Measurements from ENCODE around the gene SLC24A5.

Gene SLC24A5

DNA sequence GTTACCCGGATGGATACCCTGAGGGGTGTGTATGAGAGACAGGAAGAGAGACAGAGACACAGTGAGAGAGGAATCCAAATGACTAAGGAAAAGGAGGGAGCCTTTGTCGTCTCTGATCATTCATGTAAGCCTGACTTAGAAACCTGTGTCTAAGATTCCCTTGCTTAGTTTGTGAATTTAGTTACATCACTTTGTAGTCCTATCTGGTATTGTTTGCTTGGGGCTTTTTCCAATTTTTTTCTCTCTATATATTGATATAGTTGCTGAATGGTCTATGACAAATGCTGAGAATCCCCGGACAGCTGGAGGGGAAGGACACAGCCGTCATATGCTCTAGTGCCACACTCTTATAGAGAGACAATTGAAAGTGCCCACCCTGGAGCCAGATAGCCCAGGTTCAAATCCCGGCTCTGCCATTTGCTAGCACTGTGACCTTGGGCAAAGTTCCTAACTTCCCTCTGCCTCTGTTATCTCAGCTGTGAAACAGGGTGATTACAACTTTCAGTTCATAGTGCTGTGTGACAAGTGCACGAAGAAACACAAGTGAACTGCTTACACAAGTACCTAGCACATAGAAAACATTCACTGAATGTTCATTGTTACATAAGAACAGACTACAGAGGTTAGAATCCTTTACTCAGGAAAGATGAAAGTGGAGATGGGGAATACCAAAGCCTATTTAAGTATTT is 6.0 kb downstream of the SLC24A5 start:
- Histone ChIP-seq H3K4me3 (replicated peaks; ENCODE audit: insufficient read depth, low read length) (no peak overlapping the region), H3K27me3 (ENCODE audit: insufficient read depth, poor library complexity, severe bottlenecking) (peaks cover 3% of the 10 kb centered on the region), H3K27ac (replicated peaks) (no peak overlapping the region)
- TF ChIP-seq, protein P1, sequence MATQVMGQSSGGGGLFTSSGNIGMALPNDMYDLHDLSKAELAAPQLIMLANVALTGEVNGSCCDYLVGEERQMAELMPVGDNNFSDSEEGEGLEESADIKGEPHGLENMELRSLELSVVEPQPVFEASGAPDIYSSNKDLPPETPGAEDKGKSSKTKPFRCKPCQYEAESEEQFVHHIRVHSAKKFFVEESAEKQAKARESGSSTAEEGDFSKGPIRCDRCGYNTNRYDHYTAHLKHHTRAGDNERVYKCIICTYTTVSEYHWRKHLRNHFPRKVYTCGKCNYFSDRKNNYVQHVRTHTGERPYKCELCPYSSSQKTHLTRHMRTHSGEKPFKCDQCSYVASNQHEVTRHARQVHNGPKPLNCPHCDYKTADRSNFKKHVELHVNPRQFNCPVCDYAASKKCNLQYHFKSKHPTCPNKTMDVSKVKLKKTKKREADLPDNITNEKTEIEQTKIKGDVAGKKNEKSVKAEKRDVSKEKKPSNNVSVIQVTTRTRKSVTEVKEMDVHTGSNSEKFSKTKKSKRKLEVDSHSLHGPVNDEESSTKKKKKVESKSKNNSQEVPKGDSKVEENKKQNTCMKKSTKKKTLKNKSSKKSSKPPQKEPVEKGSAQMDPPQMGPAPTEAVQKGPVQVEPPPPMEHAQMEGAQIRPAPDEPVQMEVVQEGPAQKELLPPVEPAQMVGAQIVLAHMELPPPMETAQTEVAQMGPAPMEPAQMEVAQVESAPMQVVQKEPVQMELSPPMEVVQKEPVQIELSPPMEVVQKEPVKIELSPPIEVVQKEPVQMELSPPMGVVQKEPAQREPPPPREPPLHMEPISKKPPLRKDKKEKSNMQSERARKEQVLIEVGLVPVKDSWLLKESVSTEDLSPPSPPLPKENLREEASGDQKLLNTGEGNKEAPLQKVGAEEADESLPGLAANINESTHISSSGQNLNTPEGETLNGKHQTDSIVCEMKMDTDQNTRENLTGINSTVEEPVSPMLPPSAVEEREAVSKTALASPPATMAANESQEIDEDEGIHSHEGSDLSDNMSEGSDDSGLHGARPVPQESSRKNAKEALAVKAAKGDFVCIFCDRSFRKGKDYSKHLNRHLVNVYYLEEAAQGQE (IDR thresholded peaks at IDR 0.05; ENCODE audit: insufficient replicate concordance, low read depth): no peak
- TF ChIP-seq, protein P2, sequence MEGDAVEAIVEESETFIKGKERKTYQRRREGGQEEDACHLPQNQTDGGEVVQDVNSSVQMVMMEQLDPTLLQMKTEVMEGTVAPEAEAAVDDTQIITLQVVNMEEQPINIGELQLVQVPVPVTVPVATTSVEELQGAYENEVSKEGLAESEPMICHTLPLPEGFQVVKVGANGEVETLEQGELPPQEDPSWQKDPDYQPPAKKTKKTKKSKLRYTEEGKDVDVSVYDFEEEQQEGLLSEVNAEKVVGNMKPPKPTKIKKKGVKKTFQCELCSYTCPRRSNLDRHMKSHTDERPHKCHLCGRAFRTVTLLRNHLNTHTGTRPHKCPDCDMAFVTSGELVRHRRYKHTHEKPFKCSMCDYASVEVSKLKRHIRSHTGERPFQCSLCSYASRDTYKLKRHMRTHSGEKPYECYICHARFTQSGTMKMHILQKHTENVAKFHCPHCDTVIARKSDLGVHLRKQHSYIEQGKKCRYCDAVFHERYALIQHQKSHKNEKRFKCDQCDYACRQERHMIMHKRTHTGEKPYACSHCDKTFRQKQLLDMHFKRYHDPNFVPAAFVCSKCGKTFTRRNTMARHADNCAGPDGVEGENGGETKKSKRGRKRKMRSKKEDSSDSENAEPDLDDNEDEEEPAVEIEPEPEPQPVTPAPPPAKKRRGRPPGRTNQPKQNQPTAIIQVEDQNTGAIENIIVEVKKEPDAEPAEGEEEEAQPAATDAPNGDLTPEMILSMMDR (IDR thresholded peaks at IDR 0.05; ENCODE audit: insufficient read depth, low read length): no peak
- TF ChIP-seq SPI1 (IDR thresholded peaks at IDR 0.05; ENCODE audit: borderline replicate concordance, low read depth): no peak
- no peak for TF ChIP-seq POLR2AphosphoS5 (IDR thresholded peaks at IDR 0.05; ENCODE audit: low read depth)
- no peak for TF ChIP-seq GABPA (IDR thresholded peaks at IDR 0.05; ENCODE audit: low read depth)
- DNase-seq (ENCODE audit: low read depth in 1 of 2, low spot score in 1 of 2): no peak

DNA sequence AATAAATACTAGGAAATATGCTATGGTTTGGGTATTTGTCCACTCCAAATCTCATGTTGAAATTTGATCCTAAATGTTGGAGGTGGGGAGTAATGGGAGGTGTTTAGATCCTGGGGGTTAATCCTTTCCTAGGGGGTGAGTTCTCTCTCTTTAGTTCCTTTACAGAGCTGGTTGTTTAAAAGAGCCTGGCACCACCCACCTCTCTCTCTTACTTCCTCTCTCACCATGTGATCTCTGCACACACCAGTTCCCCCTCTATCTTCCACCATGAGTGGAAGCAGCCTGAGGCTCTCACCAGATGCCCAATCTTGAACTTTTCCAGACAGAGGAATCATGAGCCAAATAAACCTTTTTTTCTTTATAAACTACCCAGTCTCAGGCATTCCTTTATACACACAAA is 10.5 kb downstream of the SLC24A5 start:
- no peak overlapping the region for H3K4me3 ChIP-seq (replicated peaks; ENCODE audit: insufficient read depth, low read length)
- no peaks in the 10 kb centered on the region for H3K27me3 ChIP-seq (ENCODE audit: insufficient read depth, poor library complexity, severe bottlenecking)
- H3K27ac ChIP-seq (replicated peaks): no peak overlapping the region
- TF ChIP-seq, protein P2 (IDR thresholded peaks at IDR 0.05; ENCODE audit: insufficient read depth, low read length): no peak
- peak; percentile 44; the same call in 1 of the 2 replicates for TF ChIP-seq SPI1 (IDR thresholded peaks at IDR 0.05; ENCODE audit: borderline replicate concordance, low read depth)
- peak in 1 of 2 experiments; percentile 7 for DNase-seq (ENCODE audit: low read depth in 1 of 2, low spot score in 1 of 2)

DNA sequence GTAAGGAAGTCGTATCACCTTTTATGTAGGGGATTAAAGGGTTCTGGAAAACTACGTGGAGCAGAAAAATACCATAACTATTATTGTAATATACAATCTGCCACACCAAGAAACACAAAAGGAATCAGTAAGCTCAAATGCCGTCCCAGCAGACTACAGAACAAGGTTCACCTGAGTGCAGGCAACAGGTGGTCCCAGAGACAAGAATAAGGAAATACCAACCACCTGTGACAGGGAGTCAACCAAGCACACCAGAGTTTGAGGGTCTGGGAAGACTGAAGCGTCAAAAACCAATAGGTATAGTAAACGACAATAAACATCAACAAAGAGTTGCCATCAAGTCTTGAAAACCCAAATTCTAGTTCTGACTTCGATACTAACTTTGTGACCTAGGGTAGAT is 12.1 kb downstream of the SLC24A5 start:
- TF ChIP-seq, protein P1 (IDR thresholded peaks at IDR 0.05; ENCODE audit: insufficient replicate concordance, low read depth): no peak
- TF ChIP-seq, protein P2 (IDR thresholded peaks at IDR 0.05; ENCODE audit: insufficient read depth, low read length): no peak
- TF ChIP-seq SPI1 (IDR thresholded peaks at IDR 0.05; ENCODE audit: borderline replicate concordance, low read depth): no peak
- TF ChIP-seq GABPA (IDR thresholded peaks at IDR 0.05; ENCODE audit: low read depth): no peak
- no peak for TF ChIP-seq POLR2AphosphoS5 (IDR thresholded peaks at IDR 0.05; ENCODE audit: low read depth)
- H3K27me3 ChIP-seq (ENCODE audit: insufficient read depth, poor library complexity, severe bottlenecking): no peaks in the 10 kb centered on the region
- DNase-seq (ENCODE audit: low read depth in 1 of 2, low spot score in 1 of 2): no peak
- H3K27ac ChIP-seq (replicated peaks): no peak overlapping the region
- H3K4me3 ChIP-seq (replicated peaks; ENCODE audit: insufficient read depth, low read length): no peak overlapping the region

DNA sequence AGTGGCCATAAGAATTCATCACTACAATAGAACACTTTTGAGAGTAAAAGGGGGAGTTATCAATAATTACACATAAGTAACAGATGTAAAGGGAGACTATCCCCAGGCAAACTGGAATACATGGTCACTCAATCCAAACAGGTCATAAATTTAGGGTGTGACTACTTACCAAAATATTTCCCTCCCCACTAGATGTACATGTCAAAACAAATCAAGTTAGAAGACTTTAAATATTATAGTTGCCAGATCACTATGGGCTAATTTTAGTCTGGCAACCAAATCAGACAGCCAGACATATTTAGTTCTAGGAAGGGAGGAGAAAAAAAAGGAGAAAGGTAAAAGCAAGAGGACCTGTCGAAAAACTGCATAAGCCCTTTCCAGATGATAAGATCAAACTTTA is 23.1 kb downstream of the SLC24A5 start:
- no peak for DNase-seq (ENCODE audit: low read depth in 1 of 2, low spot score in 1 of 2)
- TF ChIP-seq SPI1 (IDR thresholded peaks at IDR 0.05; ENCODE audit: borderline replicate concordance, low read depth) (no peak), POLR2AphosphoS5 (IDR thresholded peaks at IDR 0.05; ENCODE audit: low read depth) (no peak), GABPA (IDR thresholded peaks at IDR 0.05; ENCODE audit: low read depth) (no peak)
- TF ChIP-seq, protein P1 (IDR thresholded peaks at IDR 0.05; ENCODE audit: insufficient replicate concordance, low read depth): no peak
- Histone ChIP-seq H3K4me3 (replicated peaks; ENCODE audit: insufficient read depth, low read length) (no peak overlapping the region), H3K27me3 (ENCODE audit: insufficient read depth, poor library complexity, severe bottlenecking) (peaks cover 6% of the 10 kb centered on the region), H3K27ac (replicated peaks) (no peak overlapping the region)

Measured in HL-60 (cell line).